Caco-2 (cell line): ENCODE results near the gene KRI1. TPM values are rescaled to one million over a fixed set of nuclear protein-coding genes. Genes with fewer than 3 reads are reported as not detected.

Experiments used
- BruUV-seq: library from RNA; stranded (reverse); fragments of 400-500 nt; replicated peaks from 2 replicates; lab custom pipeline; 2021; lab: Mats Ljungman, UMichigan
- CTCF ChIA-PET: fragments of 300-600 bp; sonication (Branson Sonifier 250); formaldehyde crosslinking; loops from one replicate; lab custom pipeline; 2022; ENCODE audit warnings: antibody characterized with exemption; lab: Charles Lee
- POLR2A ChIA-PET: fragments of 300-600 bp; sonication (Branson Sonifier 250); formaldehyde crosslinking; loops from one replicate; lab custom pipeline; 2022; ENCODE audit warnings: antibody characterized with exemption; lab: Charles Lee
- DNase-seq, 2 experiments: peaks; one replicate each; pipeline versions ENCODE4 v3.0.0 to v3.0.0-alpha.2; 2020 to 2022
- H3K27me3 ChIP-seq: replicated peaks from 2 replicates; pipeline ENCODE4 v1.6.0; 2011; ENCODE audit warnings: low read length; ENCODE audit not compliant: control insufficient read depth, insufficient read depth
- H3K36me3 ChIP-seq: 2 replicates; pipeline ENCODE4 v1.5.1; 2011; ENCODE audit warnings: low read length; ENCODE audit not compliant: control insufficient read depth, insufficient read depth
- H3K4me1 ChIP-seq: fragments of 250-450 bp; sonication (Bioruptor Pico); 2 replicates; pipeline ENCODE4 v1.5.1; 2020; ENCODE audit warnings: mild to moderate bottlenecking
- H3K4me3 ChIP-seq: 2 replicates; pipeline ENCODE4 v1.5.1; 2011; ENCODE audit warnings: low read depth, mild to moderate bottlenecking, control low read depth, low read length
- H3K9me3 ChIP-seq: fragments of 250-450 bp; sonication (Bioruptor Pico); 2 replicates; pipeline ENCODE4 v1.5.1; 2020; ENCODE audit warnings: mild to moderate bottlenecking, moderate library complexity
- H3K27ac Mint-ChIP-seq: one replicate; pipeline ENCODE4 v1.8.0; 2022; ENCODE audit warnings: mixed read lengths; ENCODE audit not compliant: unreplicated experiment
- H3K27me3 Mint-ChIP-seq: one replicate; pipeline ENCODE4 v1.8.0; 2022; ENCODE audit warnings: mixed read lengths; ENCODE audit not compliant: insufficient read depth, unreplicated experiment
- H3K36me3 Mint-ChIP-seq: one replicate; pipeline ENCODE4 v1.8.0; 2022; ENCODE audit warnings: mild to moderate bottlenecking, mixed read lengths; ENCODE audit not compliant: insufficient read depth, unreplicated experiment
- H3K4me1 Mint-ChIP-seq: one replicate; pipeline ENCODE4 v1.8.0; 2022; ENCODE audit warnings: low read depth, mixed read lengths; ENCODE audit not compliant: unreplicated experiment
- H3K4me3 Mint-ChIP-seq: one replicate; pipeline ENCODE4 v1.8.0; 2022; ENCODE audit warnings: mild to moderate bottlenecking, moderate library complexity, mixed read lengths; ENCODE audit not compliant: unreplicated experiment
- H3K9me3 Mint-ChIP-seq: one replicate; pipeline ENCODE4 v1.8.0; 2022; ENCODE audit warnings: mixed read lengths; ENCODE audit not compliant: unreplicated experiment
- intact Hi-C: fragments of 100-400 bp; cut with micrococcal nuclease; formaldehyde crosslinking; loops from one replicate; pipeline ENCODE4 v1.10.0; 2022; ENCODE audit not compliant: unreplicated experiment
- total RNA-seq: library from RNA; stranded (reverse); gene quantifications from 2 replicates; pipeline ENCODE4 v1.2.3, GENCODE V29; 2022
- TF ChIP-seq, protein P1 (sequence below), 2 experiments: fragments of 200-600 bp in 1 of 2; IDR thresholded peaks; 1 replicate in 1 of 2; 2 replicates in 1 of 2; pipeline versions ENCODE4 v1.5.1 to v1.8.0; 2011 to 2022; ENCODE audit warnings: antibody characterized with exemption in 1 of 2, control low read depth in 1 of 2, inconsistent platforms in 1 of 2, low read depth in 1 of 2, low read length in 1 of 2, mild to moderate bottlenecking in 1 of 2, moderate library complexity in 1 of 2; ENCODE audit not compliant: insufficient read depth in 1 of 2, severe bottlenecking in 1 of 2, unreplicated experiment in 1 of 2

Gene KRI1
- total RNA-seq, 1 experiment from 2014 or later, result 27.0 TPM

DNA sequence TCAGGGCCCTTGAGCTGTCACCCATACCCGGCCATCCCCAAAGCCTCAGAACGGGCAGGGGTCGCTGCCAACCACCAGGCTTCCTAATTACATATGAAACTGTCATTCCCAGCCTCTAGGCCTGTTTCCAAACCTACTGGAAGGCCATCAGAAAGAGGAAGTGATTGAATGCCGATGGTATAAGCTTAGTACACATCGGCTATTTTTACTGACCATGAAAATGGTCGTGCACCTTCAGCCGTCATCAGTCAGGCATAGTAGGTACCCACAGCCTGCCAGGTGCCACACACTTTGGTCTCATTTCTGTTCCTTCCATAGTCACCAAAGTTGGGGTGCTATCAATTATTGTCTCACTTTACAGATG, 10.2 kb downstream of the KRI1 start:
- no peaks in the 10 kb centered on the region for H3K36me3 ChIP-seq
- no peak for DNase-seq
- H3K27me3 Mint-ChIP-seq, result no peaks in the 10 kb centered on the region
- CTCF ChIA-PET, result no interaction called here
- BruUV-seq, result no TSS peak
- no peaks in the 10 kb centered on the region for H3K27me3 ChIP-seq
- H3K9me3 ChIP-seq, result no peaks in the 10 kb centered on the region
- H3K9me3 Mint-ChIP-seq, result no peaks in the 10 kb centered on the region
- no peaks in the 10 kb centered on the region for H3K4me1 ChIP-seq
- TF ChIP-seq, protein P1, sequence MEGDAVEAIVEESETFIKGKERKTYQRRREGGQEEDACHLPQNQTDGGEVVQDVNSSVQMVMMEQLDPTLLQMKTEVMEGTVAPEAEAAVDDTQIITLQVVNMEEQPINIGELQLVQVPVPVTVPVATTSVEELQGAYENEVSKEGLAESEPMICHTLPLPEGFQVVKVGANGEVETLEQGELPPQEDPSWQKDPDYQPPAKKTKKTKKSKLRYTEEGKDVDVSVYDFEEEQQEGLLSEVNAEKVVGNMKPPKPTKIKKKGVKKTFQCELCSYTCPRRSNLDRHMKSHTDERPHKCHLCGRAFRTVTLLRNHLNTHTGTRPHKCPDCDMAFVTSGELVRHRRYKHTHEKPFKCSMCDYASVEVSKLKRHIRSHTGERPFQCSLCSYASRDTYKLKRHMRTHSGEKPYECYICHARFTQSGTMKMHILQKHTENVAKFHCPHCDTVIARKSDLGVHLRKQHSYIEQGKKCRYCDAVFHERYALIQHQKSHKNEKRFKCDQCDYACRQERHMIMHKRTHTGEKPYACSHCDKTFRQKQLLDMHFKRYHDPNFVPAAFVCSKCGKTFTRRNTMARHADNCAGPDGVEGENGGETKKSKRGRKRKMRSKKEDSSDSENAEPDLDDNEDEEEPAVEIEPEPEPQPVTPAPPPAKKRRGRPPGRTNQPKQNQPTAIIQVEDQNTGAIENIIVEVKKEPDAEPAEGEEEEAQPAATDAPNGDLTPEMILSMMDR (IDR thresholded peaks at IDR 0.05; ENCODE audit: insufficient read depth in 1 of 2, low read depth in 1 of 2, low read length in 1 of 2, severe bottlenecking in 1 of 2, unreplicated experiment in 1 of 2), result no peak
- H3K27ac Mint-ChIP-seq, result no peak overlapping the region
- H3K4me1 Mint-ChIP-seq, result no peaks in the 10 kb centered on the region
- H3K36me3 Mint-ChIP-seq, result peaks cover 68% of the 10 kb centered on the region
- no peak overlapping the region for H3K4me3 Mint-ChIP-seq
- POLR2A ChIA-PET, result interaction anchor here (0.6 kb wide), 1 partner anchor 166 kb away, joined by 3 read pairs; no protein-coding TSS in a partner anchor
- intact Hi-C loops, result loop anchor here (1.0 kb wide), 1 partner anchor 10 kb away; no protein-coding TSS in a partner anchor
- H3K4me3 ChIP-seq, result no peak overlapping the region

- Mint-ChIP-seq H3K27ac (no peak overlapping the region), H3K36me3 (peaks cover 74% of the 10 kb centered on the region), H3K4me3 (no peak overlapping the region), H3K27me3 (no peaks in the 10 kb centered on the region), H3K4me1 (no peaks in the 10 kb centered on the region), H3K9me3 (no peaks in the 10 kb centered on the region)
- CTCF ChIA-PET, result interaction anchor here (0.6 kb wide), 1 partner anchor 10 kb away, joined by 4 read pairs; no protein-coding TSS in a partner anchor
- no TSS peak for BruUV-seq
- TF ChIP-seq, protein P1 (IDR thresholded peaks at IDR 0.05; ENCODE audit: insufficient read depth in 1 of 2, low read depth in 1 of 2, low read length in 1 of 2, severe bottlenecking in 1 of 2, unreplicated experiment in 1 of 2), result peak in 1 of 2 experiments; percentile 24
- H3K36me3 ChIP-seq, result peaks cover 2% of the 10 kb centered on the region; the same call in 1 of the 2 replicates
- H3K4me3 ChIP-seq, result no peak overlapping the region
- intact Hi-C loops, result loop anchor here (1.0 kb wide), 1 partner anchor 10 kb away; no protein-coding TSS in a partner anchor
- POLR2A ChIA-PET, result no interaction called here
- H3K9me3 ChIP-seq, result no peaks in the 10 kb centered on the region
- no peaks in the 10 kb centered on the region for H3K4me1 ChIP-seq
- no peak for DNase-seq
- H3K27me3 ChIP-seq, result no peaks in the 10 kb centered on the region
These were observed 10.8 kb downstream of the KRI1 start for GRCh38 chr19:10554760-10555609.

DNA sequence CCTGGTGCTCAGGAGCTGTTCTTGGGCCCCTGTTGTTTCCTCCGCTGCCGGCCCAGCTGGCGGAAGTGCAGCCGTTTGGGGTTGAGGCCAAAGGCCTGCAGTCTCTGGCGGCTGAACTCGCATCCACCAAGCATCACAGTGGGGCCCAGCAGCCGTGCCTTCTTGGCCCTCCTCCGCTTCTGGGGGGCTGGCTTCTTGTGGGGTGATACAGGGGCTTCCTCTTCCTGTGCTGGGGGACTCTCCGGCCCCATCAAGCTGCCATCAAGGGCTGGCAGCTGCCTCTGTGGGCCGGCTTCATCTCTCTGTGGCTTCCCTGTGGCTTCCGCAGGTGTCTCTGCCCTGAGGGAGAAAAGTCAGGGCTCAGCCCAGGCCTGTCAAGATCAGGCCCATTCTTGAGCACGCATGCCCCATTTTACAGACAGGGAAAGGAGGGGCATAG, 11.8 kb downstream of the KRI1 start:
- CTCF ChIA-PET, result no interaction called here

More for the DNA sequence above, 11.8 kb downstream of the KRI1 start:
- Histone ChIP-seq H3K36me3 (peaks cover 2% of the 10 kb centered on the region; the same call in 1 of the 2 replicates), H3K27me3 (no peaks in the 10 kb centered on the region), H3K9me3 (no peaks in the 10 kb centered on the region), H3K4me1 (no peaks in the 10 kb centered on the region), H3K4me3 (no peak overlapping the region)
- Mint-ChIP-seq H3K4me1 (no peaks in the 10 kb centered on the region), H3K9me3 (no peaks in the 10 kb centered on the region), H3K27me3 (no peaks in the 10 kb centered on the region), H3K36me3 (peaks cover 84% of the 10 kb centered on the region), H3K27ac (no peak overlapping the region), H3K4me3 (no peak overlapping the region)
- DNase-seq, result no peak
- TF ChIP-seq, protein P1 (IDR thresholded peaks at IDR 0.05; ENCODE audit: insufficient read depth in 1 of 2, low read depth in 1 of 2, low read length in 1 of 2, severe bottlenecking in 1 of 2, unreplicated experiment in 1 of 2), result no peak
- BruUV-seq, result no TSS peak
- POLR2A ChIA-PET, result no interaction called here
- intact Hi-C loops, result no loop called here
